Measurements from ENCODE around the gene CEMIP2. TPM values are rescaled to one million over a fixed set of nuclear protein-coding genes. Genes with fewer than 3 reads are reported as not detected.
A peak's percentile ranks its signal among the peaks of the same experiment; 100 is the strongest.

The CEMIP2 gene, protein sequence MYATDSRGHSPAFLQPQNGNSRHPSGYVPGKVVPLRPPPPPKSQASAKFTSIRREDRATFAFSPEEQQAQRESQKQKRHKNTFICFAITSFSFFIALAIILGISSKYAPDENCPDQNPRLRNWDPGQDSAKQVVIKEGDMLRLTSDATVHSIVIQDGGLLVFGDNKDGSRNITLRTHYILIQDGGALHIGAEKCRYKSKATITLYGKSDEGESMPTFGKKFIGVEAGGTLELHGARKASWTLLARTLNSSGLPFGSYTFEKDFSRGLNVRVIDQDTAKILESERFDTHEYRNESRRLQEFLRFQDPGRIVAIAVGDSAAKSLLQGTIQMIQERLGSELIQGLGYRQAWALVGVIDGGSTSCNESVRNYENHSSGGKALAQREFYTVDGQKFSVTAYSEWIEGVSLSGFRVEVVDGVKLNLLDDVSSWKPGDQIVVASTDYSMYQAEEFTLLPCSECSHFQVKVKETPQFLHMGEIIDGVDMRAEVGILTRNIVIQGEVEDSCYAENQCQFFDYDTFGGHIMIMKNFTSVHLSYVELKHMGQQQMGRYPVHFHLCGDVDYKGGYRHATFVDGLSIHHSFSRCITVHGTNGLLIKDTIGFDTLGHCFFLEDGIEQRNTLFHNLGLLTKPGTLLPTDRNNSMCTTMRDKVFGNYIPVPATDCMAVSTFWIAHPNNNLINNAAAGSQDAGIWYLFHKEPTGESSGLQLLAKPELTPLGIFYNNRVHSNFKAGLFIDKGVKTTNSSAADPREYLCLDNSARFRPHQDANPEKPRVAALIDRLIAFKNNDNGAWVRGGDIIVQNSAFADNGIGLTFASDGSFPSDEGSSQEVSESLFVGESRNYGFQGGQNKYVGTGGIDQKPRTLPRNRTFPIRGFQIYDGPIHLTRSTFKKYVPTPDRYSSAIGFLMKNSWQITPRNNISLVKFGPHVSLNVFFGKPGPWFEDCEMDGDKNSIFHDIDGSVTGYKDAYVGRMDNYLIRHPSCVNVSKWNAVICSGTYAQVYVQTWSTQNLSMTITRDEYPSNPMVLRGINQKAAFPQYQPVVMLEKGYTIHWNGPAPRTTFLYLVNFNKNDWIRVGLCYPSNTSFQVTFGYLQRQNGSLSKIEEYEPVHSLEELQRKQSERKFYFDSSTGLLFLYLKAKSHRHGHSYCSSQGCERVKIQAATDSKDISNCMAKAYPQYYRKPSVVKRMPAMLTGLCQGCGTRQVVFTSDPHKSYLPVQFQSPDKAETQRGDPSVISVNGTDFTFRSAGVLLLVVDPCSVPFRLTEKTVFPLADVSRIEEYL (N-terminal part only)
- total RNA-seq (ENCODE audit: low replicate concordance) = 58.1 and 97.7 TPM in 2 replicates
- long read RNA-seq, full-length matches to known transcripts = 9 of 49 reads
- long read RNA-seq, partial matches to known transcripts = 15 of 49 reads
- long read RNA-seq, other reads (novel, unspliced or antisense) = 25 of 49 reads

DNA sequence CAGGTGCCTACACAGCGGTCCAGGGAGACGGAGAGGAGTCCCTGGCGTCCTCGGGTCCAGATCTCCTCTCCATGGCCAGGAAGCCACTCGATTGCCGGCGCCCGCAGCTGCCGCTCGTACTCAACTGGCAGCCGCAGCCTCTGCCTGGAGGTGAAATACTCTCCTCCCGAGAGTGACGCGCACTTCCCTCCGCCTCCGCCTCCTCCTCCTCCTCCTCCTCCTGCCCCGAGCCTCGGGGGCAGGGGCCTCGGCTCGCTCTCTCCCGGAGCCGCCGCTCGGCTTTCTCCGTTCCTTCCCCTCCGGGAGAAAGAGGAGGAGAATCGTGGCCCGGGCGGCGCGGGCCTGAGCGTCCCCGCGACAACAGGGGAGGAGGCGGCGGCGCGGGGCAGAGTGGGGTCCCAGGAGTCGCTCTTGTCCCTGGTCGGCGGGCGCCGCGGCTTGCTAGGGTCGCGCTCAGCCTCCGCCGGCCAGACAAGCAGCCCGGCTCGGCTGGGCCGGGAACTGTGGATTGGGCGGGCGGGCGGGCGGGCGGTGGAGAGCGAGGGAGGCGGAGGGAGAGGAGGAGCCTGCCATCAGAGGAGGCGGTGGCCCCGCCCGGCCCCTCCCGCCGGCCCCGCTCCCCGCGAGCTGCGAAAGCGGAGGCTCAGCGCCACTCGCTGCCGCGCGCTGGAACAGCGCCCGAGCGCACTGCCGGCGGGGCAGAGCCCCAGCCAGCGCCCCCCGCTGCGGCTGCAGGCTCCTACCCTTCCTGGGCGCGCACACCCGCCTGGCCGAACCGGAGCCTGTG is at the start of gene CEMIP2:
CEMIP2 (minus strand) TSS at position 126 of the 787 bp plus-strand sequence. CDS start 18,140 bp downstream, outside the sequence.
- Mint-ChIP-seq H3K27ac (peak within 1 kb of the TSS; percentile 91), H3K9me3 (no peaks in the 10 kb centered on the region), H3K4me3 (peak within 1 kb of the TSS; percentile 98)

GRCh38 chr9:71816916-71817451 is 48.7 kb upstream of the CEMIP2 start:
- TF ChIP-seq, protein P1, sequence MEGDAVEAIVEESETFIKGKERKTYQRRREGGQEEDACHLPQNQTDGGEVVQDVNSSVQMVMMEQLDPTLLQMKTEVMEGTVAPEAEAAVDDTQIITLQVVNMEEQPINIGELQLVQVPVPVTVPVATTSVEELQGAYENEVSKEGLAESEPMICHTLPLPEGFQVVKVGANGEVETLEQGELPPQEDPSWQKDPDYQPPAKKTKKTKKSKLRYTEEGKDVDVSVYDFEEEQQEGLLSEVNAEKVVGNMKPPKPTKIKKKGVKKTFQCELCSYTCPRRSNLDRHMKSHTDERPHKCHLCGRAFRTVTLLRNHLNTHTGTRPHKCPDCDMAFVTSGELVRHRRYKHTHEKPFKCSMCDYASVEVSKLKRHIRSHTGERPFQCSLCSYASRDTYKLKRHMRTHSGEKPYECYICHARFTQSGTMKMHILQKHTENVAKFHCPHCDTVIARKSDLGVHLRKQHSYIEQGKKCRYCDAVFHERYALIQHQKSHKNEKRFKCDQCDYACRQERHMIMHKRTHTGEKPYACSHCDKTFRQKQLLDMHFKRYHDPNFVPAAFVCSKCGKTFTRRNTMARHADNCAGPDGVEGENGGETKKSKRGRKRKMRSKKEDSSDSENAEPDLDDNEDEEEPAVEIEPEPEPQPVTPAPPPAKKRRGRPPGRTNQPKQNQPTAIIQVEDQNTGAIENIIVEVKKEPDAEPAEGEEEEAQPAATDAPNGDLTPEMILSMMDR (conservative IDR thresholded peaks at IDR 0.05) = no peak
- Mint-ChIP-seq H3K36me3 (no peaks in the 10 kb centered on the region), H3K9me3 (no peaks in the 10 kb centered on the region), H3K27ac (no peak overlapping the region), H3K4me1 (ENCODE audit: unreplicated experiment) (no peaks in the 10 kb centered on the region), H3K4me3 (no peak overlapping the region), H3K27me3 (no peaks in the 10 kb centered on the region)
- no peak for DNase-seq (ENCODE audit: extremely low spot score, unreplicated experiment)

More for the DNA sequence above, at the start of gene CEMIP2:
- TF ChIP-seq, protein P1 (conservative IDR thresholded peaks at IDR 0.05) = peak; percentile 67
- DNase-seq (ENCODE audit: extremely low spot score, unreplicated experiment) = peak; percentile 92
- peaks cover 9% of the 10 kb centered on the region for H3K27me3 Mint-ChIP-seq
- no peaks in the 10 kb centered on the region for H3K36me3 Mint-ChIP-seq
- H3K4me1 Mint-ChIP-seq (ENCODE audit: unreplicated experiment) = peaks cover 36% of the 10 kb centered on the region

DNA sequence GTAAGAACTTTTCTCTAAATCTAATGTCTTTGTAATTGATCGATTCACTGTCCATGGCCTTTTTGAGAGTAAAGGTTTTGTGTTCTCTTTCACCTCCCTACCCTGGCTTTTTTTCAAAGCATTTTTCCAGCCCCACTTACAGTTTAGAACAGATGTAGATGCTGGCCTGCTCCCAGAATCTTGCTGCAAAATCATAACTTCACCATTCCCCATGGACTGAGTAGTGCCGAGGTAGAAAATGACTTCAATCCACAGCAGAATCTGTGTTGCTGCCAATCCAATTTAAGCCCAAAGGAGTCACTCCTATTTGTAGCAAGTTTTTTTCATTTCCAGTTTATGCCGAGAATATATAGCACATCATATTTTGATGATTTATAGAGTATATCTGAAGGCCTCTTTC is 46.5 kb upstream of the CEMIP2 start:
- no peak overlapping the region for H3K27ac Mint-ChIP-seq
- no peaks in the 10 kb centered on the region for H3K36me3 Mint-ChIP-seq
- no peaks in the 10 kb centered on the region for H3K27me3 Mint-ChIP-seq
- H3K4me3 Mint-ChIP-seq = no peak overlapping the region
- no peaks in the 10 kb centered on the region for H3K4me1 Mint-ChIP-seq (ENCODE audit: unreplicated experiment)
- no peak for DNase-seq (ENCODE audit: extremely low spot score, unreplicated experiment)
- TF ChIP-seq, protein P1 (conservative IDR thresholded peaks at IDR 0.05) = no peak
- H3K9me3 Mint-ChIP-seq = no peaks in the 10 kb centered on the region

DNA sequence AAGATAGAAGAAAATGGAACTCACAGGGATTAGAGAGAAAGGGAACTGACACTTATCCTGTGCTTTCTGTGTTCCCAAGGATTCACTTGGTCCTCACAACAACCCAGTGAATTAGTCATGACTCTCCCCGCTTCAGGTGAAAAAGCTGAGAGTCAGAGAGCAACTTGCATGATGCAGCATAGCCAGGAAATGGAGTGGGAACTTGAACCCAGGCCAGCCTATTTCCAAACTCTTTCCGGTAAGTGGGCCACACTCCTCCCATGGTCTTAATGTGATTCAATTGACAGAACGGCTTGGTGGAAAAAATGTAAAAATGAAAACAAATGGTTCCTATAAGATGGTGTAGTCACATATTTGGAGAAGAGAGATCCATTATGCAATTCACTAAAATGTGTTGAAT is 45.9 kb upstream of the CEMIP2 start:
- TF ChIP-seq, protein P1 (conservative IDR thresholded peaks at IDR 0.05) = no peak
- Mint-ChIP-seq H3K27ac (no peak overlapping the region), H3K4me3 (no peak overlapping the region), H3K36me3 (no peaks in the 10 kb centered on the region), H3K9me3 (no peaks in the 10 kb centered on the region), H3K27me3 (no peaks in the 10 kb centered on the region), H3K4me1 (ENCODE audit: unreplicated experiment) (no peaks in the 10 kb centered on the region)
- no peak for DNase-seq (ENCODE audit: extremely low spot score, unreplicated experiment)

All from type B pancreatic cell (in vitro differentiated cells).